GM18519 (cell line): Measurements from ENCODE around the gene DGKI.

Source experiments
- ATAC-seq: cut with Tn5 transposase; IDR thresholded peaks from one replicate; pipeline ENCODE4 v1.9.1; 2021; ENCODE audit warnings: mild to moderate bottlenecking, moderate library complexity; ENCODE audit not compliant: unreplicated experiment, low FRiP score

The DGKI gene

DNA sequence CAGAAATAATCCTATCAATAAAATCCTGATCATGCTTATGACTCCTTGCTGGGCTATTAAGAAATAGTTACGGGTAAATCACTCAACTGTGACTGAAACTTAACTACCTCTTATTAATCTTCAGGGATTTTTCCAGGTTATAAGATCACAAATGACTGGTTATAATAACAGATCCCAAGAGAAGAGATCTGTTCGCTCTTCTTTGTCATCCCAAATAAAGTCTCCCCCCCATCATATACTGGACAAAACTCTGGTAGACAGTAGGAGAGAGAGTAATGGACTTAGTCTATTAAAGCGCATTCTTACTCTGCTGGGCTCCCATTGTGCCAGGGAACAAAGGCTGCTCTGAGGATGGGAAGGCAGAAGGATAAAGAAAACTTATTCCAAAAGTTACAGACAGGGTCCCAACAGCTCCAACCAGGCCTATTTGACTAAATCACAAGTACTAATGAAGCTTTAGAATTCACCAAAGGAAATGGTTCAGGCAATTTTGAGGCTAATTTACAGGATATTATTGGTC is 233.7 kb downstream of the DGKI start:
- no peak for ATAC-seq

DNA sequence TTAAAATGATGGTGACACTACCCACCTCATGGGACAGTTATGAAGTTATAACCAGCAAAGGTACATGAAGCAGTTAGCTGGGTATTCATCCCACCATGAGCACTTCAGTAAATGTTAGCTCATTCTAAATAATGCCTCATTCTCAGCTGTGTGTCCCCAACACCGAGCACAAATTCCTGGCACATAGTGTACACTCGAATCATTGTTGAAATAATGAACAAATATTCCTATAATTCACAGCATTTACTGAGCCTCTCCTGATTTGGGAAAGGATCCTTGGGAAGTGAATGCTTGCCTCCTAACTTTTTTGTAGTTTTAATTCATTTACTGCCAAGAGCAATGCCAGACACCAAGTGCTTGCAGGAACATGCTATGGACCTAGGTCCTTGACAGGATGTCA is 235.2 kb downstream of the DGKI start:
- ATAC-seq = no peak

DNA sequence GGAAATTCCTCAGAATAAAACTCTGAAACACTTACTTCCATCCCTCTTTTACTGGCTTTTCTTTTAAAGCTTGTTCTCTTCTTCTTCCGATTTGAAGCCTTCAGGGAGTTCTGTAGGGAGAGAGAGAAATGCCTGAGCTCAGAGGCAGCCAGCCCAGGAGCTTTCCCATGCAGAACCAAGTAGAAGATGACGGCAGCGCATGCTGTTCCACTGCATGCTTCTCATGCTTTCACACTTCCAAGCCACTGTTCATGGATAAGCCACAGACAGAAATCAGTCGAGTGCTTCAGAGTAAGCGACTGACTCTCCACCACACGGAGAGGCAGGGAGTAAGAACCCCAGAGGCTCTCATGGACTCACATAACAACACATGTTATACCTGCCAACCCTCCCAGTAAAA is 237.3 kb downstream of the DGKI start:
- no peak for ATAC-seq

DNA sequence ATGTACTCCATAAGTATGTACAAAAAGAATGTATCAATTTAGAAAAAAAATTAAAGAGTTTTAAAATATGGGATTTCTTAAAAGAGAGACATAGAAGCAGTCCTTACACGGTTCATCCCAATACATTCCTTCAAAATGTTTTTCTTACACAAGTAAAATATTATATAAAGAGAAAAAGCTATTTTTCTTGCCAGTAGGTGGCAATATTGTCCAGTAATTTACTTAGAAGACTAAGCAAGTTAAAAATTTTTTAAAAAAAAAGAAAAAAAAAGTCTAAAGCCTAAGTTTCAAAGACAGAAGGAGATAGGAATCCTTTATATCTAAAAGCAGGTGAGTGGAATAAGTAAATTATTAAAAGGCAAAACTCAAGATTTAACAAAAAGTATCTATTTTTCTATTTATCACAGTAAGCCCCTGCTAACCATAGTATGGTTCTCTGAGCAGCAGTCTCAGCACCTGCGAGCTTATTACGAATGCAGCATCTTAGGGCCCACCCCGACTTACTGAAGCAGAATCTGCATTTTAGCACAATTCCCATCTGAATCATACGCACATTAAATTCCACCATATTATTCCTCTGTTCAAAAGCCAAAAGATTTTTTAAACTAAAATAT is 240.6 kb downstream of the DGKI start:
- ATAC-seq = peak; percentile 38

DNA sequence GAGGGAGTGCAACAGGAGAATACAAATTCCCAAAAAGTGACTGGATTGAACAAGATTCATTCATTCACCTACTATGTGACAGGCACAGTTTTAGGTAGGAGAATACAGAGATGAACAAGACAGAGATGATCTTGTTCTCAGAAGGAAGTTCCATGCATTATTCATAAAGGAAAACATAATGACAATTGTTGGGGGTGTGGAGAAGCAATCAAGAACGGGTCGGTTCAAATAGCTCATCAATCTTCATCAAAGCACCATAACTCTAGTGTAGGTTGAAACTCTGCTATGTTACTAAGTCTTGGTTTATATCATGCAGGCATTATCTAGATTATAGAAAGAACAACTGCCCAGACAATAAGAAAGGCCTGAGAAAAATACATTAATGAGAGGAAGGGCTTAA is 243.7 kb downstream of the DGKI start:
- ATAC-seq = no peak

DNA sequence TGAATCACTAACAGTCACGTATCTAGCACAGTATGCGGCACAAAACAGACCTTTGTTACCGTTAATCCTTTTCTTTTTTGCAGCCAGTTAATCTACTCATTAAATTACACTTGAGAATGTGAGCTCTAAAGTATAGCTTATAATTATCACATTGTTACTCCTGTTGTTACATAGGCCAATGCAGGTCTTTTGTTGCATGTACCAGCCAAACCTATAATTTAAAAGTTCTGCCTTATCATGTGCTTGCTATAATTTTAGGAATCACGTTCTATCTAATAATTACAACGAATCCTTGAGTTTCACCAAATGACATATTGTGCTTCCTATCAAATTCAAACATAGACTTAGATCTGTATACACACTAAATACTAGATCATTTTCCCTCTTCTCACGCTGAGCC is 245.1 kb downstream of the DGKI start:
- ATAC-seq = no peak

DNA sequence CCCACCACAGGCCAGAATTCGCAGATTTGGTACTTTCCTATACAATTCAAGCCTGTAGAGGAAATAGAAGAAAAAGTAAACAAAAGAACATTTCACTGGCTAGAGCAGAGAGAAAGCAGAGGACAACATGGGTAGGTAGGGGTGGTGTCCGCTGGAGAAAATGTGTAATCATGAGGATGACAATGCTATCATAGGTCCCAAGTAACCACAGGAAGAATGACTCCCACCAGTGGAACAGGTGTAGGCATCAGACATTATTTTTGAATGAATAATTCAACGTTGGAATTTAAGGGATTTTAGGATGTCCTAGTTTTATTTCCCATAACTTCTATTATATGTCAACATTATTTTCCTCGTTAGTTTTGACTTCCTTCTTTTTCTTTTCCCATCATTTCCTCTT is 248.9 kb downstream of the DGKI start:
- ATAC-seq = no peak

DNA sequence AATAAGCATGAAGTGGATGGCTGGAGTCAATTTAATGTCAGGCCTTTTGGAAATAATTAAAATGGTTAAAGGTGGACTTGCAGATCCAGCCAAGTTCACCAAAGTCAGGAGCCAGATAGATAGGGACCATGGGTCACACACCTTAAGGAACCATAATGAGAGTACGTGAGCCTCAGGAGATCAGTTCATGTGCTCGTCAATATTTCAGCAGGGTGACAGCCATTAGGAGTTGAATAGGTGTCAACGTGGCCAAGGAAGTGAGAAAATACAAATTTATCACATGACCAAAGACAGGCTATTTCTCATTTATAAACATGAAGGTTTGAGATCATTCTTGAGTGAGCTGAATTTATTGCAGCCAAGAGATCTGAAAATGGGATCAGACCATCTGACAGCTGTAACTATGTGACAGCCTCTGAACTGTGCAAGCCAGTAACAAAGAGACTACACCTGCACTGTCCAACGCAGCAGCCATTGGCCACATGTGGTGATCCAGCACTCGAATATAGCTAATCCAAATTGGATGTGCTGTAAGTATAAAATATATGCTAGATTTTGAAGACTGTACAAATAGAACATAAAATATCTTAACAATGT is 253.6 kb downstream of the DGKI start:
- ATAC-seq = no peak

DNA sequence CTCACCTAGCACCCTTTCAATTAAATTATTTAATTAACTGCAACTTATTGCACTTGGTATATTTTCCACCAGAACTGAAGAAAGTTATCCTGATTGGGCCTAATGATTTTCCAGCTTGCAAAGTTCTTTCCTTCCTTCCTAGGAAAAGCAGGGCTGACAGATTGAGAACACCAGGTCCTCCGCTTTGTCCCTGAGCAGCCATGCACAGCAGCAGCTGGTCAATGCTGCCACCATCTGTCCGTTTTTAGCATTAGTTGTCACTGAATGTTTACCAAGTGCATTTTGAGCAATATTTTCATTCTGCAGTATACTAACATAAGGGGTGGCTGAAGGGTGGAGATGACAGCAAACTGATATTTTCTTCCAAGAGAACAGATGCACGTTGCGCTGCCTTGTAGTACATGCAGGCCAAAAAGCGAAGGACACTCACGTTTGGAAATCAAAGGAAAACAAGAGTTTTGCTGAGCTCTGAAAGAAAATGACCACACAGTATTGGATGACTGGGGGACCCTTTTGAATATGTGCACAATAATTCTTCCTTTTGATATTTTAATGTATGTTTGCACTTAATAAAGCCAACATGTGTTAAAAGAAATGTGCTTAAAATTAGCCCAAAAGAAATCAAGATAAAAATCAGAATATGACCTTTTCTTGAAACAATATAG is 254.4 kb downstream of the DGKI start:
- ATAC-seq = peak; percentile 82

DNA sequence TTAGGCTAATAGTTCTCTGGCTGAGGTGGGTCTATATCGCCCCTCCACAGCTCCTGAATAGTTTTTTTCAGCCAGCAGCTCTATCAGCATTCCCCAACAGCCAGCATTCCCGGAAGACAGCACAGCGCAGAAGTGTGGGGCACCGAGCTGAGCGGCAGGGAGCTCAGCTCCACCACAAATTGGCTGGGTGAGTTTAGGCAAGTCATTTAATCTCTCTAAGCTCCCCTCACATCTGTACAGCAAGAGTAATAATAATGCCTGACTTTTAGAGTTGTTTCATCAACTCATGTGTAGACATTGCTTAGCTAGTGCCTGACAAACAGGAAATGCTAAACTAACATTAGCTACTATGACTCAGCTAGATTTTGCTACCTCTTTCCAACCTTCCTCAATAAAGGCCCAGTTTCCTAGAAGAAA is 255.3 kb downstream of the DGKI start:
- ATAC-seq = no peak

DNA sequence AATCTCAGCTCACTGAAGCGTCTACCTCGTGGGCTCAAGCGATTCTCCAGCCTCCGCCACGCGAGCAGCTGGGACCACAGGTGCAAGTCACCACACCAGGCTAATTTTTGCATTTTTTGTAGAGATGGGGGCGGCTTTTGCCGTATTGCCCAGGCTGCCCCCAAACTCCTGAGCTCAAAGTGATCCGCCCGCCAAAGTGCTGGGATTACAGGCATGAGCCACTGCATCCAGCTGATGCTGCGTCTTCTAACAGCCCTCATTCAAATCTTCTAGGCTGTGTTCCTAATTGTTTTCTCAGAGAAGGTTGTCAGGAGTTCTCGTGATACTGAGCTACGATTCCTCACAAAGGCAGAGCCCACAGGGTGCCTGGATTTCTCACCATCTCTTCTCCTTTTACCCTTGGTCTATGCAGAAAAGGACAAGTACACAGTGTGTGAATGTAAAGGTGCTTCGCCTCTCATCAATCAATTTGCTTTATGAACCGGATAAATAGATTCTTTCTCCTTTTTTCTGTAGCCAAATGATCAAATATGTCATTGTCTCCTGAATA is 255.9 kb downstream of the DGKI start:
- no peak for ATAC-seq

DNA sequence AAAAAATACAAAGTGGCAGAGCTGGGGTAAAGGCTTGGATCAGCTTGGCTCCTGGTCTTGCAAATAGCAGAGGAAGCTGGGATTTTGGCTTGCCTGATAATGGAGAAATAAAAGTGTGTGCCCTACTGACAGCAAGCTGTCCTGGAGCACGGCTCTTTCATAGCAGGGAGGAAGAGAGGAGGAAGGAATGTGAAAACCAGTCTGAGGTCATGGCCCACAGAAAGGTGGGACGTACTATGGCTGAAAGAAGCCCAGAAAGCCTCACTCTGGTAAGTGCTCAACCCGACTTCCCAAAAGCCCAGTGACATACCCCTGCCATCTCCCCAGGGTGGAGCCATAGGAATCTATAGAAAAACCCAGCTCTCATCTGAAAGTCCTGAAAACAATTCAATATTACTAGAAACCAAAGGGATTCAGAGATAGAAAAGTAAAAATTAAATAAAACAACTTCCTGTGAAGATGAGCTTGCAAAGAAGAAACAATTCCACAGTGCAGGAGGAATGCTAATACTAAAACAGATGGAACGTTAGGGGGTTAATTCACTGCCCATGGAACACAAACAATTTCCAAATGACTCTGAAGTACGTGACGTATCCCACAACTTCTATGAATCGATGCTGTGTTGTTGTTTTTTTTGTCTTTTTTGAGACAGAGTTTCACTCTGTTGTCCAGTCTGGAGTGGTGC is 256.6 kb downstream of the DGKI start:
- ATAC-seq = no peak

DNA sequence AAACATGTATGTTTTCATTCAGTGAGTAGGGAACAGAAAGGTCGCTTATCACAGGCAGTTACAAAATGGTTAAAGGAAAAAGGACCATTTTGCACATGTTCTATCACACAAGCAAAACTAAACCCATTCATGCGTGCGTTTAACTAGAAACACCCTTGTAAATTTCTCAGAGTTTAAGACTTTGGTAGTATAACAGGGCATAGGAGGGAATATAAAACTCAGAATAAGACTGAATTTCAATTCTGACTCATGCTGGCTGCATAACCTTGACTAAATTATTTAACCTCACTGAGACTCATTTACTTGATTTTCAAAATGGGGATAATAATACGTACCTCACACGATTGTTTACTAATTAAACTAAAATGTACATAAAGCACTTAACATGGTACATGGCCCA is 259.4 kb downstream of the DGKI start:
- no peak for ATAC-seq

DNA sequence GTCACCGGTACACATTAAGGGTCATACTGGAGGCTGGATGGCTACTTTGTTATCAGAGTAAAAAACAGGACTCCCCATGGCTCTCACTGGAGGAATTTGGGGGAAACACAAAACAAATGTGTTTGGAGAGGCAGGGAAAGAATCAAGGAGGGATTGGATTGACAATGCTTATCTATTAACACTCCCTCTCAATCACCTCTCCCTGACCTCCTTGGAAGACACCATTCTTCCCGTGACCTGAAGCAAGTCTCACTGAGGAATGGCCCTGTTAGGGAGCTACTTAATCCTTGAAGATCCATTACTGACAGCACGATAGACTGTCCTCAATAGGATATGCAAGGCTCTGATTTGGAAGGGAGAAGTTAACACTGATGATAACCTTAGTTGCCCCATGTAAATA is 261.2 kb downstream of the DGKI start:
- no peak for ATAC-seq

DNA sequence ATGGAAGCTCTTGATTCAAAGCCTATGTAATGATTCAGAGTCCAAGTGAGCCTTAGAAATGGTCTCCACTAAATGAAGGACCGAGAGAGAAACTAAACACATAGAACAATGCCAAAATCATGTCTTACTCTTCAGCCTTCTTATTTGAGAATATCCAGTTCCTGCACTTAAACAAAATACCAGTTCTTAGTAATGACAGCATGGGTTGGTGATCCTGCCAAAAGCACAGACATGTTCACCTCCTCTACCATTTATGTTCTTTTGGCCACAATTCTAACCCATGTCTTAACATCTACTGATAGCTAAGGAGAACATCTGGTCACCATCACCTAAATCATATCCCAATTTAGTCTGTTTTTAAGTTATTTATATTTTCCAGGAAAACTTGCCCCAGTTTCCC is 263.6 kb downstream of the DGKI start:
- no peak for ATAC-seq

DNA sequence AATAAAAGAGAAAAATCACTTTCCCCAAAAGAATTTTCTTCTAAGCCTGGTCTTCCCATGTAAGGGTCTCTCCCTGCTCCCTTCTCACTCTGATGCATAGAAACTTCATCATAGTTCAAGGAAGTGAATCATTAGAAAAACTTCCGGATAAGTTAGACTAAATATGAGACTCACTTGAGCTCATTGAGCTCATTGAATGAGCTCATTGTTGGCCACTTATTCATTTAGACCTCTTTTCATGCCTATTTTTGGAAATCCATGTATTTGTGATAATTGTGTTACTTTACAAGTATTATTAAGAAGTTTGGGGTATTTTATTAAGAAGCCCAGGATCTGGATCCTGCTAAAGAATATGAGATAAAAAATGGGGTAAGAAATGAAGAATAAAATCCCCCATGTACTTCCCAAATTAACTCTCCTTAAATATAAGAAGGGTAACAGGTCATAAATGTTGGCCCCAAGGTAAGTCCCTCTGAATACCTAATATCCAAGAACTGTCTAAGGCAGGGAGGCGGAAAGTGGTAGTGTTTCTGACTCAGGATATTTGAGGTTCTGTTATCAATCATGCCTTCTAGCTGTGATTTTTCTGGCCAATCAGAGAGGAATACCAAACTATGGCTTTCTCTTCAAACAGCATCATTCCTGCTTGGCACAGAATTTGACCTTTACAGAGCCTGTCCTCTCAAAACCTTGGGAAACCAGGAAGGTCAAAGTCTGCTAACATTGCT is 266.7 kb downstream of the DGKI start:
- no peak for ATAC-seq

DNA sequence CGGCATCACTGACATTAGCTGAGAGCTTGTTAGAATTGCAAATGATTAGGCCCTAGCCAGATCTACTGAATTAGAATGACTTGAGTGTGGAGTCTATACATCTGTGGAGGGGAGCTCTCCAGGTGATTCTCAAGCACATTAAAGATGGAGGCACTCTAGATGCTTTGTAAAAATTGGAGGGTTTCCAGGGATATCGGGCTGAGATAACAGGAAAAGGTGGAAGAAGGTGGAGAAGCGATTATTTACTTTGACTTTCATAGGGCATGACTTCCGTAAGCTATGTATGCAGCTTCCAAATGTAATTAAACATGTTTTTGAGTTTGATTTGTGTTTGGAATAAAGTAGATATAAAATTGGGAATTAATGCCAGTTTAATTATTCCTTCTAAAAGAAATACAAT is 268.2 kb downstream of the DGKI start:
- ATAC-seq = no peak

DNA sequence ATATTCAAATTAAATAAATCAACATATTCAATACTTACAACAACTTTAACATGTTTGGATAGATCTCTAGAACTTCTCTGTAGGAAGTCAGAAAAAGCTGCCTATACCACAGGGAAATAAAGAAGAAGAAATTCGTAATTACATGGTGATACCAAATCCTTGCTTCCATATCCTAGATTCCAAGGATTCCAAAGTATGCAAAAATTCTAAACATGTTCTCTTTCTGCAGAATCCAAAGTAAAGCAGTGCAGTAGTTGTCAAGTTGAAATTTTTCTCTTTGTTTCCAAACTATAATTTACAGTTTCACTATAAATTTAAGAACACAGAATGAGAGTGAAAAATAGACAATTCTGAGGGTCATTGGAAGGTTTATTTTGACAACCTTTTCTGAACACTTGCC is 269.6 kb downstream of the DGKI start:
- ATAC-seq = no peak

DNA sequence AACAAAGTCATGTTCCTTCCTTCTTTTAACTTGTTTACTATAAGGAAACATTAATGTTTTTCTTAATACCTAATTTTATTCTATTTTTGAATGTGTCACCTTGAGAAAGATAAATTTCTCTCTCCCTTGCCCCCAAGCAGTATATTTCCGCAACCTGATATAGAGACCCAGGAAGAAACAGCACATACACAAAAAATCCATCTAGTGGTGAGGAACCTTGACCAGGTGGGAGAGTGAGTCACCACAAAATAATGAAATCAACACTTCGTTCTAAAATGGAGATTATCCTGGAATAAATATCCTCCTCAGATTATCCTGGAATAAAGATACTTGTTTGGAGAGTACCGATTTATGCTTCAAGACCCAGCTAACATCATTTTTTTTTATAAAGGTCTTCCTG is 270.3 kb downstream of the DGKI start:
- ATAC-seq = no peak

DNA sequence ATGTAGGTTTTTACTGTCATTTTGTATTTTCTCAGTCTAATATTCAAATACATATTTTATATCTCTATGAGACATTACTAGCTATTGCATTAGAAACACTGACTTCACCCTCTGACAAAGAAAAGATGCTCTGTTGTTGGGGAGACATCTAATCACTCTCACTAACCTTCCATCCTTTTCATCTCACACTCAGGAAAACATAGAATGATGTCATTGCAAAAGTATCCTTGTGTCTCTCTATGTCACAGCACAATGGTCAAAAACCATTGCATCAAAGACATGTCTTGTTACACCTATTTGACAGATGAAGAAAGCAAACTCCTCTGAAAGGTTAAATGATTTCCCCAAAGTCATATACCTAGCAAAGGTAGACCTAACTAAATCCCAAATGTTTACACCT is 272.0 kb downstream of the DGKI start:
- no peak for ATAC-seq
